K562 (cell line): Measurements from ENCODE around the gene MYRIP. TPM values are rescaled to one million over a fixed set of nuclear protein-coding genes. Genes with fewer than 3 reads are reported as not detected.

Experiments
- ATAC-seq: fragments of 200-7000 bp; cut with Tn5 transposase; 3 replicates; pipeline ENCODE4 v1.9.1; 2020; ENCODE audit warnings: moderate library complexity
- BruUV-seq: library from RNA; stranded (reverse); fragments of 400-500 nt; replicated peaks from 2 replicates; lab custom pipeline; 2021; lab: Mats Ljungman, UMichigan
- CTCF ChIA-PET: fragments of 300-600 bp; formaldehyde crosslinking; extraction: SDS; loops from one replicate; lab custom pipeline; 2021; ENCODE audit warnings: low intra/inter-chr PET ratio; lab: Yijun Ruan, JAX
- POLR2A ChIA-PET: fragments of 300-600, 350-650 bp; sonication (Branson Sonifier 250); formaldehyde crosslinking; extraction: SDS; loops from one replicate; lab custom pipeline; 2021; ENCODE audit warnings: antibody characterized with exemption, inconsistent platforms; lab: Yijun Ruan, JAX
- DNase-seq, 4 experiments: peaks; one replicate each; pipeline versions ENCODE4 v3.0.0 to v3.0.0-alpha.2; 2011 to 2018; ENCODE audit warnings: low spot score in 3 of 4, mixed read lengths in 3 of 4; ENCODE audit errors: extremely low read depth in 1 of 4
- FAIRE-seq: peaks from 2 replicates; lab custom pipeline; 2011; peaks lifted over from hg19 to GRCh38; lab: Jason Lieb, UNC
- H2AFZ ChIP-seq: 2 replicates; pipeline ENCODE4 v1.6.0; 2011; ENCODE audit warnings: low read depth, low read length, control low read depth, inconsistent platforms
- H3K27ac ChIP-seq: fragments of 200-600 bp; 3 replicates; pipeline ENCODE4 v1.8.0; 2011; ENCODE audit warnings: low read depth, mild to moderate bottlenecking, control low read depth, inconsistent platforms, low read length, moderate library complexity, mixed read lengths; ENCODE audit errors: extremely low read depth
- H3K27me3 ChIP-seq, 2 experiments: fragments of 300-600 bp in 1 of 2; 2 replicates in 1 of 2; 3 replicates in 1 of 2; pipeline versions ENCODE4 v1.6.0 to v1.8.0; 2011; ENCODE audit warnings: inconsistent platforms in 2 of 2, low read length in 2 of 2, mild to moderate bottlenecking in 1 of 2, mixed read lengths in 1 of 2, moderate library complexity in 1 of 2; ENCODE audit not compliant: control insufficient read depth in 2 of 2, insufficient read depth in 2 of 2
- H3K36me3 ChIP-seq: fragments of 300-600 bp; 3 replicates; pipeline ENCODE4 v1.8.0; 2011; ENCODE audit warnings: mild to moderate bottlenecking, low read length, inconsistent platforms; ENCODE audit not compliant: control insufficient read depth, insufficient read depth
- H3K4me1 ChIP-seq, 2 experiments: fragments of 200-600 bp in 1 of 2; replicated peaks in 1 of 2; 2 replicates in 1 of 2; 3 replicates in 1 of 2; pipeline versions ENCODE4 v1.5.1 to v1.8.0; 2011; ENCODE audit warnings: inconsistent platforms in 2 of 2, low read length in 2 of 2, mild to moderate bottlenecking in 1 of 2, mixed read lengths in 1 of 2, moderate library complexity in 1 of 2; ENCODE audit not compliant: control insufficient read depth in 2 of 2, insufficient read depth in 2 of 2
- H3K4me2 ChIP-seq: 2 replicates; pipeline ENCODE4 v1.6.1; 2011; ENCODE audit warnings: low read length, control low read depth, inconsistent platforms, mixed read lengths; ENCODE audit not compliant: insufficient read depth
- H3K4me3 ChIP-seq: fragments of 200-600 bp; sonication (generic), shearing (Covaris generic); 2 replicates; pipeline ENCODE4 v1.5.1; 2016; ENCODE audit warnings: control low read depth, inconsistent platforms
- H3K79me2 ChIP-seq: fragments of 200-600 bp; 3 replicates; pipeline ENCODE4 v1.8.0; 2011; ENCODE audit warnings: low read length, inconsistent platforms; ENCODE audit not compliant: control insufficient read depth, insufficient read depth
- H3K9ac ChIP-seq, 2 experiments: 2 replicates each; pipeline versions ENCODE4 v1.6.0 to v1.6.1; 2011; ENCODE audit warnings: low read depth in 2 of 2, low read length in 2 of 2, control low read depth in 1 of 2, inconsistent platforms in 1 of 2, mild to moderate bottlenecking in 1 of 2, mixed read lengths in 1 of 2; ENCODE audit not compliant: insufficient read depth in 1 of 2
- H3K9me1 ChIP-seq: one replicate; pipeline ENCODE4 v1.6.0; 2011; ENCODE audit warnings: inconsistent platforms, mild to moderate bottlenecking, low read length, moderate library complexity; ENCODE audit not compliant: control insufficient read depth, insufficient read depth
- H3K9me3 ChIP-seq: replicated peaks from 2 replicates; pipeline ENCODE4 v1.5.1; 2011; ENCODE audit warnings: low read depth, low read length, inconsistent platforms; ENCODE audit not compliant: control insufficient read depth, insufficient read depth
- H4K20me1 ChIP-seq: replicated peaks from 2 replicates; pipeline ENCODE4 v1.6.1; 2011; ENCODE audit warnings: low read length, inconsistent platforms, mixed read lengths; ENCODE audit not compliant: control insufficient read depth, insufficient read depth
- CBFA2T3 ChIP-seq: fragments of 450-650 bp; IDR thresholded peaks from 2 replicates; pipeline ENCODE4 v1.6.1; 2017
- CLOCK ChIP-seq: fragments of 250-450 bp; sonication (Bioruptor Pico); IDR thresholded peaks from 2 replicates; pipeline ENCODE4 v1.4.0; 2020; ENCODE audit warnings: mild to moderate bottlenecking, moderate library complexity, borderline replicate concordance
- E2F1 ChIP-seq: sonication (generic); formaldehyde crosslinking; IDR thresholded peaks from 2 replicates; pipeline ENCODE4 v1.8.1; 2023; ENCODE audit warnings: mild to moderate bottlenecking, missing genetic modification reagents, moderate library complexity
- HMGN3 ChIP-seq: IDR thresholded peaks from 2 replicates; pipeline ENCODE4 v1.6.1; 2011; ENCODE audit warnings: borderline replicate concordance, low read depth, mild to moderate bottlenecking, mixed read lengths, low read length; ENCODE audit not compliant: insufficient read length; ENCODE audit errors: extremely low read depth
- KDM2B ChIP-seq: fragments of 250-450 bp; sonication (Bioruptor Pico); IDR thresholded peaks from 2 replicates; pipeline ENCODE4 v1.8.0; 2021; ENCODE audit warnings: mild to moderate bottlenecking, moderate library complexity
- NR2F6 ChIP-seq: fragments of 450-650 bp; formaldehyde crosslinking; IDR thresholded peaks from 2 replicates; pipeline ENCODE4 v1.4.0; 2020; ENCODE audit warnings: mild to moderate bottlenecking
- TEAD4 ChIP-seq, 2 experiments: sonication (generic) in 1 of 2; formaldehyde crosslinking in 1 of 2; IDR thresholded peaks; 2 replicates each; pipeline versions ENCODE4 v1.6.1 to v1.8.0; 2012 to 2022; ENCODE audit warnings: borderline replicate concordance in 1 of 2, inconsistent platforms in 1 of 2, low read length in 1 of 2, mild to moderate bottlenecking in 1 of 2, missing genetic modification reagents in 1 of 2
- VEZF1 ChIP-seq: fragments of 200-800 bp; sonication (Bioruptor generic); IDR thresholded peaks from 2 replicates; pipeline ENCODE4 v1.6.1; 2017; ENCODE audit warnings: missing genetic modification characterization, missing compliant biosample characterization
- ZFPM2 ChIP-seq: fragments of 250-450 bp; sonication (Bioruptor Pico); IDR thresholded peaks from 2 replicates; pipeline ENCODE4 v1.5.1; 2022; ENCODE audit warnings: mild to moderate bottlenecking
- ZNF23 ChIP-seq: fragments of 250-450 bp; sonication (Bioruptor Pico); IDR thresholded peaks from 2 replicates; pipeline ENCODE4 v1.4.0; 2020; ENCODE audit warnings: mild to moderate bottlenecking
- ZNF589 ChIP-seq: fragments of 200-800 bp; sonication (Bioruptor generic); IDR thresholded peaks from 2 replicates; pipeline ENCODE4 v1.6.1; 2016; ENCODE audit warnings: low read depth, missing genetic modification characterization, missing compliant biosample characterization
- ZNF766 ChIP-seq: fragments of 200-800 bp; sonication (Bioruptor generic); conservative IDR thresholded peaks from 2 replicates; pipeline ENCODE4 v1.6.1; 2016; ENCODE audit warnings: missing genetic modification characterization, missing compliant biosample characterization
- WGBS: fragments of 100-300 bp; shearing (Covaris generic); methylation state at CpG from one replicate; pipeline ENCODE4 v1.1.6; 2016; ENCODE audit warnings: low coverage, mixed read lengths; ENCODE audit not compliant: insufficient coverage; ENCODE audit errors: missing lambda C conversion rate; 5-methylcytosine and 5-hydroxymethylcytosine counted together
- in situ Hi-C: fragments of 300-500 bp; cut with MboI; formaldehyde crosslinking; loops from 4 replicates; pipeline ENCODE4 v1.15.0; 2018; ENCODE audit warnings: inconsistent platforms, mixed read lengths
- intact Hi-C: fragments of 100-400 bp; cut with micrococcal nuclease; formaldehyde crosslinking; loops from 2 replicates; pipeline ENCODE4 v1.14.2; 2022
- polyA plus RNA-seq, 8 experiments: library from polyadenylated mRNA; depleted of rRNA in 4 of 8; stranded (reverse) in 5 of 8; unstranded in 3 of 8; fragments of >200 nt; fragmentation: Nextera tagmentation in 2 of 8; fragmentation: Illumina TruSeq in 1 of 8; extraction: Ambion mirVana in 2 of 8; extraction: Trizol in 1 of 8; gene quantifications; 2 replicates each; pipeline versions ENCODE4 v1.2.1 to v1.2.3, GENCODE V29; 2011 to 2014; ENCODE audit warnings: inconsistent platforms in 1 of 8, missing spikeins in 1 of 8
- total RNA-seq, 7 experiments: library from RNA; depleted of rRNA in 6 of 7; stranded (reverse); fragments of >200 nt in 6 of 7; fragmentation: Illumina TruSeq in 2 of 7; extraction: Trizol in 2 of 7; gene quantifications; 2 replicates each; pipeline versions ENCODE4 v1.2.1 to v1.2.3, GENCODE V29; 2011 to 2021; ENCODE audit warnings: low replicate concordance in 1 of 7
- TF ChIP-seq, protein P1 (sequence below): conservative IDR thresholded peaks from 2 replicates; pipeline ENCODE4 v1.6.1; 2011; ENCODE audit warnings: low read depth, mild to moderate bottlenecking, low read length; ENCODE audit not compliant: control insufficient read depth

The MYRIP gene
- total and polyA plus RNA-seq, 9 of the 15 experiments (the other 6 are each of a cell fraction or from before 2014, with no cell fraction given): 0.03 to 0.12 TPM; not detected in 7

GRCh38 chr3:40148827-40149226, 339.4 kb downstream of the MYRIP start (continued):
- no peak for TF ChIP-seq KDM2B (CRISPR knock-in tag)
- TF ChIP-seq, all 486 proteins: peak for 0

DNA sequence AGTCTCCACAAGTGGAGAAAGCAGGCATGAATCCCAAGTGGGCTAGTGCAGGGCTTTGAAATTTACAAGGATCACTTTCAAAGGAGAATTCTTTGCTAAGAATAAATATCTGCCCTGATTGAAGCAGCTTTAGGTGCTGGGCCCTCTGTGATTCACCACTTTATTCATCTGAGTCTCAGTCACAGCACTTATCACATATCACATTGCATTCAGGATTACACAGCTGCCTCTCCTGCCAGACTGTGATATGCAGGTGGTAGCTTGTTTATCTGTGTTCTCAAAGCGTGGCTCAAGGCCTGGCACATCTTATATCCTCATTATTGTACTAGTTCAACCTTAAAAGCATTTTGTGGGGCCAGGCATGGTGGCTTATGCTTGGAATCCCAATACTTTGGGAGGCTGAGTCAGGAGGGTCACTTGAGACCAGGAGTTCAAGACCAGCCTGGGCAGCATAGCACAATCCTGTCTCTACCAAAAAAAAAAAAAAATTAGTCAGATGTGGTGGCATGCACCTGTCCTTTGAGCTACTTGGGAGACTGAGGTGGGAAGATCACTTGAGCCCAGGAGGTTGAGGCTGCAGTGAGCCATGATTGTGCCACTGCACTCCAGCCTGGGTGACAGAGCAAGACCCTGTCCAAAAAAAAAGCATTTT, 343.2 kb downstream of the MYRIP start:
- no peaks in the 10 kb centered on the region for H4K20me1 ChIP-seq
- no peak overlapping the region for H2AFZ ChIP-seq
- DNase-seq: no peak
- no peaks in the 10 kb centered on the region for H3K79me2 ChIP-seq
- no peak overlapping the region for H3K4me2 ChIP-seq
- H3K27me3 ChIP-seq: no peaks in the 10 kb centered on the region
- H3K9me1 ChIP-seq: no peaks in the 10 kb centered on the region
- POLR2A ChIA-PET: interaction anchor here (0.8 to 1.3 kb wide), 2 partner anchors 10 to 32 kb away, joined by 3 to 4 read pairs; no protein-coding TSS in a partner anchor
- intact Hi-C loops (no loop called here), in situ Hi-C loops (no loop called here)
- no peak overlapping the region for H3K27ac ChIP-seq
- BruUV-seq: no TSS peak
- no peak overlapping the region for H3K4me3 ChIP-seq
- no peak for FAIRE-seq
- WGBS: 5% methylated on average over 1 of the region's 1 CpG
- no peaks in the 10 kb centered on the region for H3K9me3 ChIP-seq
- no peak overlapping the region for H3K9ac ChIP-seq
- CTCF ChIA-PET: no interaction called here
- no peak for ATAC-seq
- H3K36me3 ChIP-seq: no peaks in the 10 kb centered on the region
- no peaks in the 10 kb centered on the region for H3K4me1 ChIP-seq
- TF ChIP-seq CBFA2T3 (peak; percentile 62), CLOCK (CRISPR knock-in tag) (no peak), ZNF589 (CRISPR knock-in tag) (no peak), ZFPM2 (CRISPR knock-in tag) (no peak), TEAD4 (IDR thresholded peaks at IDR 0.05; ENCODE audit: low read length) (peak; percentile 40; the same call in 1 of the 2 replicates), TEAD4 (CRISPR knock-in tag; IDR thresholded peaks at IDR 0.05; ENCODE audit: borderline replicate concordance) (no peak), E2F1 (CRISPR knock-in tag) (no peak), ZNF23 (CRISPR knock-in tag) (no peak), VEZF1 (CRISPR knock-in tag) (no peak), HMGN3 (no peak), NR2F6 (CRISPR knock-in tag) (no peak), ZNF766 (CRISPR knock-in tag) (no peak)
- TF ChIP-seq, protein P1, sequence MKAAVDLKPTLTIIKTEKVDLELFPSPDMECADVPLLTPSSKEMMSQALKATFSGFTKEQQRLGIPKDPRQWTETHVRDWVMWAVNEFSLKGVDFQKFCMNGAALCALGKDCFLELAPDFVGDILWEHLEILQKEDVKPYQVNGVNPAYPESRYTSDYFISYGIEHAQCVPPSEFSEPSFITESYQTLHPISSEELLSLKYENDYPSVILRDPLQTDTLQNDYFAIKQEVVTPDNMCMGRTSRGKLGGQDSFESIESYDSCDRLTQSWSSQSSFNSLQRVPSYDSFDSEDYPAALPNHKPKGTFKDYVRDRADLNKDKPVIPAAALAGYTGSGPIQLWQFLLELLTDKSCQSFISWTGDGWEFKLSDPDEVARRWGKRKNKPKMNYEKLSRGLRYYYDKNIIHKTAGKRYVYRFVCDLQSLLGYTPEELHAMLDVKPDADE: no peak
